ENCODE measurements around the gene CSRNP3.

GRCh38 chr2:165427686-165428085 lies 41.8 kb upstream of the CSRNP3 start:
- TF ChIP-seq YY1 (IDR thresholded peaks at IDR 0.05; ENCODE audit: insufficient read depth, insufficient read length) = no peak
- TF ChIP-seq ZNF274 (IDR thresholded peaks at IDR 0.05; ENCODE audit: low read depth, low read length) = no peak

Measured in NT2/D1 (cell line).